ENCODE results near the gene CD86. TPM values are rescaled to one million over a fixed set of nuclear protein-coding genes. Genes with fewer than 3 reads are reported as not detected.

The CD86 gene
- total and polyA plus RNA-seq, 2 of the 8 experiments (the other 6 are each of a cell fraction or from before 2014, with no cell fraction given): 0.12 to 0.30 TPM

DNA sequence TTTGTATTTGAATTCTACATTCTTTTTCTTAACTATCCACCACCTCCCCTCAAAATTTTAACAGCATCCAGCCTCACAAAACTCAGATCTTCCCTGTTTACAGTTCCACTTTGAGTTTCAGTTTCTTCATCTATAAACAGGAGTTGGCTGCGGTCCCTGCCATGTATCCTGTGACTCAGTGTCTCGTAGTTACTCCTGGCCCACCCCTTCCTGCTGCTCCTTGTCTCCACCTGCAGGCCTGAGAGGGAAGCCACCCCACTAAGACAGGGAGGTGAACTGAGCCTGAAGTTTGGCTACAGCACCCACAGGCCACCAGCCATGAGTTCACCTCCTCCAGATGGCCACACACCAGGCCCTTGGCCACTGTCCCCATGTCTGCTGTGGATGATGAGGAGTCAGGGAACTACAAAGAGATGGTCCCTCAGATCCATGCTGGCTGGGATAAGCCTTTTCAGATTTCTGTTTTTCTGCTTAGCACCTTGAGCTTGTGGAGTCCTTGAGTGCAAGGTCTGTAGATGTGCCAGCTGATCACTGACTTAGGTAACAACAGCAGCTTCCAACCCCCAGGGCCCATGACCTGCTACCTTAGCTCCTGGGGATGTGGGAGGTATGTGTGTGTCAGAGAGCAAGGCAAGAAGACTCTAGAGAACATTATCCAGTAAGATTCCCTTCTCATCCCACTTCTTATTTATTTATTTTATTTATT is 37.5 kb downstream of the CD86 start:
- no peak overlapping the region for H3K18ac ChIP-seq (ENCODE audit: extremely low read depth, low read length)
- H3K4me3 ChIP-seq (ENCODE audit: extremely low read depth in 1 of 4, insufficient read depth in 2 of 4, low read depth in 3 of 4, low read length in 4 of 4): no peak overlapping the region
- ChIA-PET POLR2A (ENCODE audit: partially characterized antibody) (no interaction called here), CTCF (ENCODE audit: partially characterized antibody) (interaction anchor here (0.6 to 2.6 kb wide), 6 partner anchors 9 to 96 kb away, joined by 3 to 6 read pairs (median 3); no protein-coding TSS in a partner anchor)
- H3K23me2 ChIP-seq (ENCODE audit: low read depth, low read length): no peaks in the 10 kb centered on the region
- H3K14ac ChIP-seq (ENCODE audit: insufficient read length): no peak overlapping the region
- H2BK20ac ChIP-seq (ENCODE audit: low read length): no peak overlapping the region
- no peak overlapping the region for H4K91ac ChIP-seq (replicated peaks; ENCODE audit: insufficient read length, low read length)
- no peak overlapping the region for H3K23ac ChIP-seq (ENCODE audit: insufficient read length)
- no peaks in the 10 kb centered on the region for H3K79me1 ChIP-seq (ENCODE audit: low read depth, low read length)
- no peak overlapping the region for H3K56ac ChIP-seq (replicated peaks; ENCODE audit: insufficient read length, low read depth, low read length)
- H2BK120ac ChIP-seq (replicated peaks; ENCODE audit: low read depth, low read length): no peak overlapping the region
- H2BK15ac ChIP-seq (ENCODE audit: low read length): no peak overlapping the region
- H2BK12ac ChIP-seq (ENCODE audit: low read depth, low read length): no peak overlapping the region
- no peak overlapping the region for H3K9ac ChIP-seq (replicated peaks in 1 of 4; ENCODE audit: extremely low read depth in 1 of 4, low read depth in 3 of 4, low read length in 3 of 4)
- H2AK5ac ChIP-seq (ENCODE audit: low read depth, low read length): no peak overlapping the region
- FAIRE-seq: no peak
- no peaks in the 10 kb centered on the region for H4K20me1 ChIP-seq (replicated peaks in 1 of 2; ENCODE audit: control insufficient read depth in 1 of 2, insufficient read depth in 2 of 2, low read length in 2 of 2)
- H3K36me3 ChIP-seq (ENCODE audit: control insufficient read depth in 2 of 4, insufficient read depth in 4 of 4, low read length in 3 of 4): no peaks in the 10 kb centered on the region
- no peaks in the 10 kb centered on the region for H3K79me2 ChIP-seq (ENCODE audit: control insufficient read depth in 1 of 2, insufficient read depth in 2 of 2, low read length in 2 of 2)
- H3K27me3 ChIP-seq (replicated peaks in 1 of 4; ENCODE audit: control insufficient read depth in 3 of 4, extremely low read depth in 1 of 4, insufficient read depth in 3 of 4, low read length in 3 of 4): no peaks in the 10 kb centered on the region
- no peak overlapping the region for H4K8ac ChIP-seq (ENCODE audit: extremely low read depth, insufficient read depth, low read length)
- no peak for DNase-seq (ENCODE audit: low read depth in 1 of 2, low spot score in 2 of 2)
- H2AFZ ChIP-seq (ENCODE audit: low read length): no peak overlapping the region
- 0 out of 7 replicates have a peak, but pooled peaks cover 0 to 2% (median 0%) of the 10 kb centered on the region in 4 experiments for H3K4me1 ChIP-seq (replicated peaks in 1 of 4; ENCODE audit: control insufficient read depth in 3 of 4, insufficient read depth in 4 of 4, low read length in 3 of 4)
- no peak overlapping the region for H3K4ac ChIP-seq (replicated peaks; ENCODE audit: insufficient read length, low read depth, low read length)
- H3K27ac ChIP-seq (ENCODE audit: low read depth, low read length): no peak overlapping the region
- H3K4me2 ChIP-seq (ENCODE audit: insufficient read depth in 1 of 2, low read depth in 2 of 2, low read length in 2 of 2): no peak overlapping the region
- H3K9me3 ChIP-seq (ENCODE audit: insufficient read depth in 2 of 2, low read depth in 1 of 2, low read length in 1 of 2): no peaks in the 10 kb centered on the region
- no peak overlapping the region for H4K5ac ChIP-seq (ENCODE audit: insufficient read length, low read depth, low read length)
- TF ChIP-seq, protein P1, sequence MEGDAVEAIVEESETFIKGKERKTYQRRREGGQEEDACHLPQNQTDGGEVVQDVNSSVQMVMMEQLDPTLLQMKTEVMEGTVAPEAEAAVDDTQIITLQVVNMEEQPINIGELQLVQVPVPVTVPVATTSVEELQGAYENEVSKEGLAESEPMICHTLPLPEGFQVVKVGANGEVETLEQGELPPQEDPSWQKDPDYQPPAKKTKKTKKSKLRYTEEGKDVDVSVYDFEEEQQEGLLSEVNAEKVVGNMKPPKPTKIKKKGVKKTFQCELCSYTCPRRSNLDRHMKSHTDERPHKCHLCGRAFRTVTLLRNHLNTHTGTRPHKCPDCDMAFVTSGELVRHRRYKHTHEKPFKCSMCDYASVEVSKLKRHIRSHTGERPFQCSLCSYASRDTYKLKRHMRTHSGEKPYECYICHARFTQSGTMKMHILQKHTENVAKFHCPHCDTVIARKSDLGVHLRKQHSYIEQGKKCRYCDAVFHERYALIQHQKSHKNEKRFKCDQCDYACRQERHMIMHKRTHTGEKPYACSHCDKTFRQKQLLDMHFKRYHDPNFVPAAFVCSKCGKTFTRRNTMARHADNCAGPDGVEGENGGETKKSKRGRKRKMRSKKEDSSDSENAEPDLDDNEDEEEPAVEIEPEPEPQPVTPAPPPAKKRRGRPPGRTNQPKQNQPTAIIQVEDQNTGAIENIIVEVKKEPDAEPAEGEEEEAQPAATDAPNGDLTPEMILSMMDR (IDR thresholded peaks at IDR 0.05; ENCODE audit: control extremely low read depth in 1 of 3, insufficient read depth in 1 of 3, low read depth in 1 of 3, low read length in 3 of 3): peak; percentile 62 to 72 (median 71)
- TF ChIP-seq RAD21 (IDR thresholded peaks at IDR 0.05 in 1 of 2, conservative IDR thresholded peaks at IDR 0.05 in 1 of 2; ENCODE audit: low read depth in 2 of 2, low read length in 2 of 2) (peak; percentile 58 to 64), MAFK (IDR thresholded peaks at IDR 0.05; ENCODE audit: low read depth, low read length) (no peak)
- H2BK5ac ChIP-seq (ENCODE audit: low read depth, low read length): no peak overlapping the region
- 95% methylated on average over 2 of the region's 2 CpGs; no CpG with 5 or more reads in 1 of the 2 experiments for WGBS, 2 experiments (ENCODE audit: extremely low coverage in 1 of 2, insufficient coverage in 1 of 2, insufficient read length in 1 of 2, insufficient replicate concordance in 2 of 2, low coverage in 1 of 2, low lambda C conversion rate in 2 of 2, missing lambda C conversion rate in 1 of 2)
